H9 (cell line): ENCODE data around the gene SLC35F2. TPM values are rescaled to one million over a fixed set of nuclear protein-coding genes. Genes with fewer than 3 reads are reported as not detected.

ENCODE experiments used
- DNase-seq: peaks from one replicate; pipeline ENCODE4 v3.0.0-alpha.2; 2017
- H2AFZ ChIP-seq: one replicate; pipeline ENCODE4 v1.6.1; 2013; ENCODE audit warnings: mild to moderate bottlenecking, low read length, control low read depth, moderate library complexity
- H2AK5ac ChIP-seq: 2 replicates; pipeline ENCODE4 v1.6.1; 2013; ENCODE audit warnings: low read length, control low read depth, mixed read lengths; ENCODE audit not compliant: insufficient read length
- H2BK120ac ChIP-seq: one replicate; pipeline ENCODE4 v1.6.1; 2013; ENCODE audit warnings: low read depth, mild to moderate bottlenecking, low read length, control low read depth, inconsistent platforms; ENCODE audit not compliant: poor library complexity, severe bottlenecking
- H2BK12ac ChIP-seq: 2 replicates; pipeline ENCODE4 v1.6.1; 2013; ENCODE audit warnings: low read length, control low read depth, mixed read lengths, low read depth; ENCODE audit not compliant: insufficient read length
- H2BK15ac ChIP-seq: 2 replicates; pipeline ENCODE4 v1.6.1; 2013; ENCODE audit warnings: low read depth, low read length, control low read depth
- H2BK20ac ChIP-seq: one replicate; pipeline ENCODE4 v1.6.1; 2013; ENCODE audit warnings: low read depth, mild to moderate bottlenecking, low read length, control low read depth, inconsistent platforms; ENCODE audit not compliant: poor library complexity, severe bottlenecking
- H2BK5ac ChIP-seq: 2 replicates; pipeline ENCODE4 v1.6.1; 2013; ENCODE audit warnings: low read length, control low read depth, mixed read lengths; ENCODE audit not compliant: insufficient read length
- H3K14ac ChIP-seq: 2 replicates; pipeline ENCODE4 v1.6.1; 2013; ENCODE audit warnings: low read length, control low read depth; ENCODE audit not compliant: insufficient read depth
- H3K18ac ChIP-seq: 2 replicates; pipeline ENCODE4 v1.6.1; 2013; ENCODE audit warnings: low read depth, mild to moderate bottlenecking, mixed read lengths, low read length, control low read depth; ENCODE audit not compliant: insufficient read length
- H3K23ac ChIP-seq: 2 replicates; pipeline ENCODE4 v1.6.1; 2013; ENCODE audit warnings: low read length, control low read depth, mixed read lengths, low read depth; ENCODE audit not compliant: insufficient read length
- H3K23me2 ChIP-seq: 2 replicates; pipeline ENCODE4 v1.6.1; 2013; ENCODE audit warnings: low read depth, mild to moderate bottlenecking, mixed read lengths, low read length, control low read depth; ENCODE audit not compliant: insufficient read length, poor library complexity, severe bottlenecking
- H3K27ac ChIP-seq: 2 replicates; pipeline ENCODE4 v1.5.1; 2013; ENCODE audit warnings: low read length, control low read depth, mixed read lengths, low read depth; ENCODE audit not compliant: insufficient read length
- H3K27me3 ChIP-seq: 2 replicates; pipeline ENCODE4 v1.6.1; 2013; ENCODE audit warnings: low read length, control low read depth, inconsistent platforms; ENCODE audit not compliant: insufficient read depth
- H3K4ac ChIP-seq: 2 replicates; pipeline ENCODE4 v1.6.1; 2013; ENCODE audit warnings: low read depth, mild to moderate bottlenecking, control low read depth, inconsistent platforms, low read length, moderate library complexity
- H3K4me1 ChIP-seq: 2 replicates; pipeline ENCODE4 v1.6.1; 2013; ENCODE audit warnings: low read length, control low read depth, inconsistent platforms; ENCODE audit not compliant: insufficient read depth
- H3K4me2 ChIP-seq: 2 replicates; pipeline ENCODE4 v1.6.1; 2013; ENCODE audit warnings: low read length, control low read depth, mixed read lengths; ENCODE audit not compliant: insufficient read length, insufficient read depth
- H3K56ac ChIP-seq: 2 replicates; pipeline ENCODE4 v1.6.1; 2013; ENCODE audit warnings: low read depth, mild to moderate bottlenecking, mixed read lengths, low read length, control low read depth; ENCODE audit not compliant: insufficient read length
- H3K79me1 ChIP-seq: 2 replicates; pipeline ENCODE4 v1.6.1; 2013; ENCODE audit warnings: low read depth, mild to moderate bottlenecking, moderate library complexity, low read length, control low read depth, inconsistent platforms; ENCODE audit not compliant: insufficient read depth, poor library complexity, severe bottlenecking
- H3K79me2 ChIP-seq: 2 replicates; pipeline ENCODE4 v1.6.1; 2013; ENCODE audit warnings: low read length, control low read depth, inconsistent platforms; ENCODE audit not compliant: insufficient read depth
- H3K9ac ChIP-seq: 2 replicates; pipeline ENCODE4 v1.6.1; 2013; ENCODE audit warnings: low read length, control low read depth, mixed read lengths; ENCODE audit not compliant: insufficient read length; ENCODE audit errors: extremely low read depth
- H3K9me3 ChIP-seq: one replicate; pipeline ENCODE4 v1.6.1; 2013; ENCODE audit warnings: low read depth, low read length, inconsistent platforms; ENCODE audit not compliant: control insufficient read depth
- H3T11ph ChIP-seq: one replicate; pipeline ENCODE4 v1.6.1; 2013; ENCODE audit warnings: mild to moderate bottlenecking, low read length, control low read depth, inconsistent platforms
- H4K20me1 ChIP-seq: one replicate; pipeline ENCODE4 v1.6.1; 2013; ENCODE audit not compliant: control insufficient read depth, insufficient read length, insufficient read depth
- H4K5ac ChIP-seq: 2 replicates; pipeline ENCODE4 v1.6.1; 2013; ENCODE audit warnings: low read depth, mild to moderate bottlenecking, mixed read lengths, low read length, control low read depth; ENCODE audit not compliant: insufficient read length
- H4K8ac ChIP-seq: replicated peaks from 2 replicates; pipeline ENCODE4 v1.6.1; 2013; ENCODE audit warnings: low read length, control low read depth, mixed read lengths, low read depth; ENCODE audit not compliant: insufficient read length
- H4K91ac ChIP-seq: 2 replicates; pipeline ENCODE4 v1.6.1; 2013; ENCODE audit warnings: low read depth, mild to moderate bottlenecking, moderate library complexity, mixed read lengths, low read length, control low read depth; ENCODE audit not compliant: insufficient read length
- H3K27ac Mint-ChIP-seq, 3 experiments: 2 replicates in 2 of 3; 3 replicates in 1 of 3; pipeline ENCODE4 v1.8.0; 2020 to 2021; ENCODE audit warnings: mixed read lengths in 3 of 3, mild to moderate bottlenecking in 1 of 3, moderate library complexity in 1 of 3
- H3K27me3 Mint-ChIP-seq: 2 replicates; pipeline ENCODE4 v1.8.0; 2021; ENCODE audit warnings: low read depth, mild to moderate bottlenecking, moderate library complexity, mixed read lengths
- H3K36me3 Mint-ChIP-seq, 3 experiments: 2 replicates in 2 of 3; 3 replicates in 1 of 3; pipeline ENCODE4 v1.8.0; 2020 to 2021; ENCODE audit warnings: low read depth in 3 of 3, mixed read lengths in 3 of 3; ENCODE audit not compliant: insufficient read depth in 1 of 3
- H3K4me1 Mint-ChIP-seq, 2 experiments: 2 replicates each; pipeline ENCODE4 v1.8.0; 2020; ENCODE audit warnings: mixed read lengths in 2 of 2
- H3K4me3 Mint-ChIP-seq, 2 experiments: 2 replicates in 1 of 2; 3 replicates in 1 of 2; pipeline ENCODE4 v1.8.0; 2020 to 2021; ENCODE audit warnings: mild to moderate bottlenecking in 2 of 2, mixed read lengths in 2 of 2, moderate library complexity in 1 of 2
- H3K9me3 Mint-ChIP-seq, 2 experiments: 2 replicates in 1 of 2; 3 replicates in 1 of 2; pipeline ENCODE4 v1.8.0; 2020; ENCODE audit warnings: mild to moderate bottlenecking in 2 of 2, mixed read lengths in 2 of 2, moderate library complexity in 1 of 2
- WGBS: extraction: QIAGEN DNeasy Blood & Tissue Kit; methylation state at CpG from one replicate; pipeline ENCODE4 v1.1.7; 2013; ENCODE audit warnings: missing lambda C conversion rate, low lambda C conversion rate, mixed read lengths; ENCODE audit not compliant: insufficient read length; ENCODE audit errors: extremely low coverage; 5-methylcytosine and 5-hydroxymethylcytosine counted together
- total RNA-seq: library from RNA; stranded (reverse); gene quantifications from 2 replicates; pipeline ENCODE4 v1.2.1, GENCODE V29; 2021
- TF ChIP-seq, protein P1 (sequence below): fragments of 200-600 bp; sonication (generic); conservative IDR thresholded peaks from 3 replicates; pipeline ENCODE4 v1.8.0; 2021; ENCODE audit warnings: antibody characterized with exemption, mild to moderate bottlenecking

The SLC35F2 gene
- total RNA-seq, 1 experiment from 2014 or later, result 24.0 TPM

DNA sequence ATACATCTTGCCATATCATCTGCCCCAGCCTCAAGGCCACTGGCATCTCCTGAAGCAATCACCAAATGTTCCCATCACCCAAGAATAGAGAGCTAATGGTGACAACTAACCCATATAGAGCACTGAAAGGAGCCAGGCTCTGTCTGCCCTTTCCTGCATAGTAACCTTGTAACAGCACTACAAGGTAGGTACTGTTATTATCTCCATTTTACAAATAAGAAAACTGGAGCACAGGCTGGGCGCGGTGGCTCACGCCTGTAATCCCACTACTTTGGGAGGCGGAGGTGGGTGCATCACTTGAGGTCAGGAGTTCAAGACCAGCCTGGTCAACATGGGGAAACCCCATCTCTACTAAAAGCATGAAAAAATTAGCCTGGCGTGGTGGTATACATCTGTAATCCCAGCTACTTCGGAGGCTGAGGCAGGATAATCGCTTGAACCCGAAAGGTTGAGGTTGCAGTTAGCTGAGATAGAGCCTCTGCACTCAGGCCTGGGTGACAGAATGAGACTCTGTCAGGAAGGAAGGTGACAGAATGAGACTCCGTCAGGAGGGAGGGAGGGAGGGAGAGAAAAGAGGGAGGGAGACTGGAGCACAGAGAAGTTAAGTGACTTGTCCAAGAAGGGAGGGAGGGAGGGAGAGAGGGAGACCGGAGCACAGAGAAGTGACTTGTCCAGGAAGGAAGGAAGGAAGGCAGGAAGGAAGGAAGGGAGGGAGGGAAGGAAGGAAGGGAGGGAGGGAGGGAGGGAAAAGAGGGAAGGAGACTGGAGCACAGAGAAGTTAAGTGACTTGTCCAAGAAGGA, 2.2 kb downstream of the SLC35F2 start:
- Mint-ChIP-seq H3K4me3 (peak overlapping the region; percentile 94), H3K27ac (no peak overlapping the region), H3K9me3 (no peaks in the 10 kb centered on the region), H3K27me3 (peaks cover 16% of the 10 kb centered on the region), H3K4me1 (peaks cover 22 to 38% of the 10 kb centered on the region in 2 experiments), H3K36me3 (peaks cover 0 to 2% (median 0%) of the 10 kb centered on the region in 3 experiments; a peak in 1 of 7 replicates)
- Histone ChIP-seq H3T11ph (no peak overlapping the region), H3K27ac (no peak overlapping the region), H3K27me3 (no peaks in the 10 kb centered on the region), H2BK12ac (no peak overlapping the region), H4K8ac (no peak overlapping the region), H3K23me2 (peaks cover 13% of the 10 kb centered on the region), H3K18ac (no peak overlapping the region), H3K14ac (no peak overlapping the region), H4K91ac (no peak overlapping the region), H3K79me1 (no peaks in the 10 kb centered on the region), H2BK15ac (no peak overlapping the region), H3K56ac (no peak overlapping the region), H2BK120ac (no peak overlapping the region), H3K23ac (no peak overlapping the region), H2BK5ac (no peak overlapping the region), H3K9ac (no peak overlapping the region), H3K4me2 (peak overlapping the region; percentile 97), H2AFZ (no peak overlapping the region), H2AK5ac (no peak overlapping the region), H3K9me3 (no peaks in the 10 kb centered on the region), H3K4me1 (no peaks in the 10 kb centered on the region; the same call in 1 of the 2 replicates), H4K5ac (peak overlapping the region; percentile 36), H4K20me1 (no peaks in the 10 kb centered on the region), H3K4ac (no peak overlapping the region), H3K79me2 (no peaks in the 10 kb centered on the region; the same call in 1 of the 2 replicates), H2BK20ac (no peak overlapping the region)
- TF ChIP-seq, protein P1, sequence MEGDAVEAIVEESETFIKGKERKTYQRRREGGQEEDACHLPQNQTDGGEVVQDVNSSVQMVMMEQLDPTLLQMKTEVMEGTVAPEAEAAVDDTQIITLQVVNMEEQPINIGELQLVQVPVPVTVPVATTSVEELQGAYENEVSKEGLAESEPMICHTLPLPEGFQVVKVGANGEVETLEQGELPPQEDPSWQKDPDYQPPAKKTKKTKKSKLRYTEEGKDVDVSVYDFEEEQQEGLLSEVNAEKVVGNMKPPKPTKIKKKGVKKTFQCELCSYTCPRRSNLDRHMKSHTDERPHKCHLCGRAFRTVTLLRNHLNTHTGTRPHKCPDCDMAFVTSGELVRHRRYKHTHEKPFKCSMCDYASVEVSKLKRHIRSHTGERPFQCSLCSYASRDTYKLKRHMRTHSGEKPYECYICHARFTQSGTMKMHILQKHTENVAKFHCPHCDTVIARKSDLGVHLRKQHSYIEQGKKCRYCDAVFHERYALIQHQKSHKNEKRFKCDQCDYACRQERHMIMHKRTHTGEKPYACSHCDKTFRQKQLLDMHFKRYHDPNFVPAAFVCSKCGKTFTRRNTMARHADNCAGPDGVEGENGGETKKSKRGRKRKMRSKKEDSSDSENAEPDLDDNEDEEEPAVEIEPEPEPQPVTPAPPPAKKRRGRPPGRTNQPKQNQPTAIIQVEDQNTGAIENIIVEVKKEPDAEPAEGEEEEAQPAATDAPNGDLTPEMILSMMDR, result no peak
- DNase-seq, result peak; percentile 42
- no CpG with 5 or more reads among the region's 10 CpGs for WGBS
